ENCODE data around the gene ADH1A.

GRCh38 chr4:99248714-99249113 is 42.1 kb downstream of the ADH1A start:
- no peak for TF ChIP-seq EGR1 (conservative IDR thresholded peaks at IDR 0.05)
- TF ChIP-seq L3MBTL2 (IDR thresholded peaks at IDR 0.05), result no peak
- TF ChIP-seq CHD2 (IDR thresholded peaks at IDR 0.05; ENCODE audit: low read depth, low read length), result no peak
- no peak for TF ChIP-seq CTCF (IDR thresholded peaks at IDR 0.05 in 2 of 3, conservative IDR thresholded peaks at IDR 0.05 in 1 of 3; ENCODE audit: insufficient read depth in 2 of 3, low read depth in 1 of 3, low read length in 3 of 3)
- TF ChIP-seq SOX6 (IDR thresholded peaks at IDR 0.05), result no peak
- TF ChIP-seq PRDM10 (IDR thresholded peaks at IDR 0.05; ENCODE audit: partially characterized antibody), result no peak
- TF ChIP-seq POLR2A (conservative IDR thresholded peaks at IDR 0.05), result no peak
- no peak for TF ChIP-seq PHF21A (IDR thresholded peaks at IDR 0.05; ENCODE audit: borderline replicate concordance, low read depth)
- no peak for TF ChIP-seq MLLT1 (IDR thresholded peaks at IDR 0.05)
- TF ChIP-seq NCOA6 (IDR thresholded peaks at IDR 0.05), result no peak
- no peak for TF ChIP-seq ELF4 (CRISPR knock-in tag; IDR thresholded peaks at IDR 0.05)
